AG04450 (cell line): ENCODE data around the gene SLC38A2. TPM values are rescaled to one million over a fixed set of nuclear protein-coding genes. Genes with fewer than 3 reads are reported as not detected.

Source experiments
- CTCF ChIA-PET: fragments of 300-600, 350-600 bp; formaldehyde crosslinking; extraction: SDS; loops from one replicate; lab custom pipeline; 2022; ENCODE audit warnings: antibody characterized with exemption, inconsistent platforms; lab: Charles Lee
- POLR2A ChIA-PET: fragments of 350-600 bp; formaldehyde crosslinking; extraction: SDS; loops from one replicate; lab custom pipeline; 2021; ENCODE audit warnings: antibody characterized with exemption, inconsistent platforms; lab: Yijun Ruan, JAX
- DNase-seq: peaks from one replicate; pipeline ENCODE4 v3.0.0-alpha.2; 2011; ENCODE audit warnings: low read depth, low spot score
- H3K27ac ChIP-seq: one replicate; pipeline ENCODE4 v1.5.1; 2012; ENCODE audit warnings: low read depth, low read length, control low read depth
- H3K27me3 ChIP-seq: one replicate; pipeline ENCODE4 v1.6.0; 2012; ENCODE audit warnings: low read length; ENCODE audit not compliant: control insufficient read depth, insufficient read depth
- H3K4me3 ChIP-seq: 2 replicates; pipeline ENCODE4 v1.5.1; 2011; ENCODE audit warnings: mild to moderate bottlenecking, low read depth, low read length, control low read depth
- H3K9me3 ChIP-seq: 2 replicates; pipeline ENCODE4 v1.5.1; 2012; ENCODE audit warnings: low read length; ENCODE audit not compliant: control insufficient read depth, insufficient read depth
- polyA plus RNA-seq: library from polyadenylated mRNA; depleted of rRNA; stranded (reverse); fragments of >200 nt; gene quantifications from 2 replicates; pipeline ENCODE4 v1.2.3, GENCODE V29; 2011
- TF ChIP-seq, protein P1 (sequence below): IDR thresholded peaks from 2 replicates; pipeline ENCODE4 v1.5.1; 2011; ENCODE audit warnings: low read depth, low read length, control low read depth, inconsistent platforms

The SLC38A2 gene
- polyA plus RNA-seq, 1 experiment: 749 TPM

DNA sequence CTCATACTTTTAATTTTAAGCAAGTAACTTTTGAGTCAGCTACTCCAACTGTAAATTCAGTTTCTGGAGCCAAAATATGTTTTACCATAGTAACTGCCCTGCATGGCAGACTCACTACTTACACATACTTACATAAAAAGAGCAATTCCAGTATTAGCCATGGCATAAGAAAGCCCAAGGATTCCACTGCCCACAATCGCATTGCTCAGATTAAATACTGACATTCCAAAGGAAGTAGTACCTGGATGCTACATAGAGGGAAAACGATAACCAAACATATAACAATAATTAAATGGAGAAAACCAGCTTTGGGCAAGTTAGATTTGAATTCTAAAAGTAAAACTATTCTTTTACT lies 2.2 kb downstream of the SLC38A2 start:
- H3K27me3 ChIP-seq: no peaks in the 10 kb centered on the region
- TF ChIP-seq, protein P1, sequence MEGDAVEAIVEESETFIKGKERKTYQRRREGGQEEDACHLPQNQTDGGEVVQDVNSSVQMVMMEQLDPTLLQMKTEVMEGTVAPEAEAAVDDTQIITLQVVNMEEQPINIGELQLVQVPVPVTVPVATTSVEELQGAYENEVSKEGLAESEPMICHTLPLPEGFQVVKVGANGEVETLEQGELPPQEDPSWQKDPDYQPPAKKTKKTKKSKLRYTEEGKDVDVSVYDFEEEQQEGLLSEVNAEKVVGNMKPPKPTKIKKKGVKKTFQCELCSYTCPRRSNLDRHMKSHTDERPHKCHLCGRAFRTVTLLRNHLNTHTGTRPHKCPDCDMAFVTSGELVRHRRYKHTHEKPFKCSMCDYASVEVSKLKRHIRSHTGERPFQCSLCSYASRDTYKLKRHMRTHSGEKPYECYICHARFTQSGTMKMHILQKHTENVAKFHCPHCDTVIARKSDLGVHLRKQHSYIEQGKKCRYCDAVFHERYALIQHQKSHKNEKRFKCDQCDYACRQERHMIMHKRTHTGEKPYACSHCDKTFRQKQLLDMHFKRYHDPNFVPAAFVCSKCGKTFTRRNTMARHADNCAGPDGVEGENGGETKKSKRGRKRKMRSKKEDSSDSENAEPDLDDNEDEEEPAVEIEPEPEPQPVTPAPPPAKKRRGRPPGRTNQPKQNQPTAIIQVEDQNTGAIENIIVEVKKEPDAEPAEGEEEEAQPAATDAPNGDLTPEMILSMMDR: no peak
- DNase-seq: no peak
- peaks cover 5% of the 10 kb centered on the region; the same call in 1 of the 2 replicates for H3K9me3 ChIP-seq
- POLR2A ChIA-PET: interaction anchor here (0.6 to 2.8 kb wide), 6 partner anchors 13 to 560 kb away, joined by 4 to 31 read pairs (median 6); no protein-coding TSS in a partner anchor
- H3K4me3 ChIP-seq: peak overlapping the region; percentile 95
- CTCF ChIA-PET: interaction anchor here (0.6 to 1.1 kb wide), 3 partner anchors 245 to 651 kb away, joined by 3 to 4 read pairs (median 3); no protein-coding TSS in a partner anchor
- no peak overlapping the region for H3K27ac ChIP-seq

- POLR2A ChIA-PET: interaction anchor here (1.4 to 2.8 kb wide), 4 partner anchors 13 to 186 kb away, joined by 5 to 31 read pairs (median 12); no protein-coding TSS in a partner anchor
- Histone ChIP-seq H3K4me3 (peak overlapping the region; percentile 95), H3K27ac (peak overlapping the region; percentile 62), H3K27me3 (no peaks in the 10 kb centered on the region), H3K9me3 (peaks cover 5% of the 10 kb centered on the region; the same call in 1 of the 2 replicates)
- no peak for DNase-seq
- CTCF ChIA-PET: interaction anchor here (0.6 to 1.1 kb wide), 3 partner anchors 245 to 652 kb away, joined by 3 to 4 read pairs (median 3); no protein-coding TSS in a partner anchor
- TF ChIP-seq, protein P1: no peak
Observed at GRCh38 chr12:46369474-46370379, 2.8 kb downstream of the SLC38A2 start.

- ChIA-PET POLR2A (no interaction called here), CTCF (no interaction called here)
- DNase-seq: no peak
- H3K4me3 ChIP-seq: peak overlapping the region; percentile 95
- no peaks in the 10 kb centered on the region for H3K27me3 ChIP-seq
- TF ChIP-seq, protein P1: no peak
- H3K9me3 ChIP-seq: peaks cover 5% of the 10 kb centered on the region; the same call in 1 of the 2 replicates
- H3K27ac ChIP-seq: peak overlapping the region; percentile 68
Observed at GRCh38 chr12:46369095-46369473, 3.5 kb downstream of the SLC38A2 start.

GRCh38 chr12:46368684-46369083 lies 3.9 kb downstream of the SLC38A2 start:
- H3K27ac ChIP-seq: no peak overlapping the region
- H3K27me3 ChIP-seq: no peaks in the 10 kb centered on the region
- DNase-seq: no peak
- ChIA-PET POLR2A (interaction anchor here (0.6 to 2.1 kb wide), 3 partner anchors 12 to 184 kb away, joined by 3 to 8 read pairs (median 4); no protein-coding TSS in a partner anchor), CTCF (no interaction called here)
- peaks cover 5% of the 10 kb centered on the region; the same call in 1 of the 2 replicates for H3K9me3 ChIP-seq
- TF ChIP-seq, protein P1: no peak
- H3K4me3 ChIP-seq: peak overlapping the region; percentile 95

- H3K27me3 ChIP-seq: no peaks in the 10 kb centered on the region
- DNase-seq: no peak
- H3K9me3 ChIP-seq: peaks cover 5% of the 10 kb centered on the region; the same call in 1 of the 2 replicates
- TF ChIP-seq, protein P1: no peak
- H3K4me3 ChIP-seq: peak overlapping the region; percentile 95
- CTCF ChIA-PET: no interaction called here
- H3K27ac ChIP-seq: no peak overlapping the region
- POLR2A ChIA-PET: interaction anchor here (0.6 to 2.1 kb wide), 6 partner anchors 11 to 264 kb away, joined by 3 to 8 read pairs (median 4); no protein-coding TSS in a partner anchor
Observed at GRCh38 chr12:46368138-46368537, 4.4 kb downstream of the SLC38A2 start.
